GM23338 (cell line): Measurements from ENCODE around the gene GOLGA6A. TPM values are rescaled to one million over a fixed set of nuclear protein-coding genes. Genes with fewer than 3 reads are reported as not detected.

ENCODE experiments used
- ATAC-seq: fragments of 200-7000 bp; cut with Tn5 transposase; 3 replicates; pipeline ENCODE4 v1.9.1; 2020
- DNase-seq: peaks from one replicate; pipeline ENCODE4 v3.0.0-alpha.2; 2015; ENCODE audit warnings: low spot score
- H2AFZ ChIP-seq: fragments of 200-600 bp; sonication (generic); 2 replicates; pipeline ENCODE4 v1.8.0; 2016; ENCODE audit warnings: antibody characterized with exemption, mild to moderate bottlenecking, moderate library complexity
- H3F3A ChIP-seq: fragments of 200-600 bp; sonication (generic); replicated peaks from 2 replicates; pipeline ENCODE4 v1.8.0; 2017; ENCODE audit warnings: antibody characterized with exemption, mixed run types, low read depth
- H3K27ac ChIP-seq: fragments of 200-600 bp; sonication (generic); 2 replicates; pipeline ENCODE4 v1.6.1; 2016; ENCODE audit warnings: low read depth
- H3K27me3 ChIP-seq: fragments of 200-600 bp; sonication (generic); 2 replicates; pipeline ENCODE4 v1.8.0; 2016; ENCODE audit warnings: mild to moderate bottlenecking, mixed run types, moderate library complexity; ENCODE audit not compliant: insufficient read depth
- H3K36me3 ChIP-seq: fragments of 200-600 bp; sonication (generic); 2 replicates; pipeline ENCODE4 v1.8.0; 2016; ENCODE audit warnings: mild to moderate bottlenecking; ENCODE audit not compliant: insufficient read depth
- H3K4me1 ChIP-seq: fragments of 200-600 bp; sonication (generic); 2 replicates; pipeline ENCODE4 v1.8.0; 2016; ENCODE audit warnings: mild to moderate bottlenecking, moderate library complexity; ENCODE audit not compliant: insufficient read depth
- H3K4me2 ChIP-seq: fragments of 200-600 bp; sonication (generic); 2 replicates; pipeline ENCODE4 v1.7.1; 2017; ENCODE audit warnings: mixed run types
- H3K4me3 ChIP-seq: fragments of 200-600 bp; sonication (generic); 2 replicates; pipeline ENCODE4 v1.6.1; 2016; ENCODE audit warnings: mixed run types
- H3K79me2 ChIP-seq: fragments of 200-600 bp; sonication (generic); replicated peaks from 2 replicates; pipeline ENCODE4 v1.8.0; 2017; ENCODE audit warnings: mild to moderate bottlenecking; ENCODE audit not compliant: insufficient read depth
- H3K9me2 ChIP-seq: fragments of 200-600 bp; sonication (generic); 2 replicates; pipeline ENCODE4 v1.8.0; 2017; ENCODE audit not compliant: insufficient read depth
- H4K20me1 ChIP-seq: fragments of 200-600 bp; sonication (generic); replicated peaks from 2 replicates; pipeline ENCODE4 v1.8.0; 2017; ENCODE audit warnings: mild to moderate bottlenecking; ENCODE audit not compliant: insufficient read depth
- H3K27ac Mint-ChIP-seq: 2 replicates; pipeline ENCODE4 v1.8.0; 2020; ENCODE audit warnings: inconsistent platforms, mild to moderate bottlenecking, moderate library complexity, mixed read lengths
- H3K27me3 Mint-ChIP-seq: 3 replicates; pipeline ENCODE4 v1.8.0; 2022; ENCODE audit warnings: low read depth, mild to moderate bottlenecking, moderate library complexity, mixed read lengths, inconsistent platforms; ENCODE audit not compliant: insufficient read depth, poor library complexity
- H3K36me3 Mint-ChIP-seq: 3 replicates; pipeline ENCODE4 v1.8.0; 2021; ENCODE audit warnings: low read depth, mild to moderate bottlenecking, inconsistent platforms, moderate library complexity, mixed read lengths
- H3K4me1 Mint-ChIP-seq: 3 replicates; pipeline ENCODE4 v1.8.0; 2020; ENCODE audit warnings: mild to moderate bottlenecking, inconsistent platforms, mixed read lengths
- H3K4me3 Mint-ChIP-seq: 3 replicates; pipeline ENCODE4 v1.8.0; 2021; ENCODE audit warnings: moderate library complexity, mild to moderate bottlenecking, inconsistent platforms, mixed read lengths
- H3K9me3 Mint-ChIP-seq: 3 replicates; pipeline ENCODE4 v1.8.0; 2020; ENCODE audit warnings: moderate library complexity, mild to moderate bottlenecking, inconsistent platforms, mixed read lengths
- CREB1 ChIP-seq: fragments of 250-450 bp; sonication (Bioruptor Pico); IDR thresholded peaks from 2 replicates; pipeline ENCODE4 v1.5.0; 2020; ENCODE audit warnings: low read depth, mild to moderate bottlenecking, moderate library complexity
- ZNF462 ChIP-seq: fragments of 250-450 bp; sonication (Bioruptor Pico); IDR thresholded peaks from 2 replicates; pipeline ENCODE4 v1.5.0; 2020; ENCODE audit warnings: mild to moderate bottlenecking, moderate library complexity
- polyA plus RNA-seq: library from polyadenylated mRNA; unstranded; fragments of >200 nt; fragmentation: Nextera tagmentation; extraction: Ambion mirVana; gene quantifications from 2 replicates; pipeline ENCODE4 v1.2.1, GENCODE V29; 2016
- total RNA-seq: library from RNA; depleted of rRNA; stranded (reverse); fragments of >200 nt; shearing (Covaris generic); gene quantifications from 2 replicates; pipeline ENCODE4 v1.2.3, GENCODE V29; 2014

Gene GOLGA6A
- total and polyA plus RNA-seq, 2 experiments from 2014 or later: 0.18 to 2.1 TPM

- no peak for TF ChIP-seq ZNF462 (CRISPR knock-in tag)
Measured at GRCh38 chr15:74040109-74040850, 42.1 kb downstream of the GOLGA6A start (continued).

- no peaks in the 10 kb centered on the region for H3K9me2 ChIP-seq
- DNase-seq (no peak), ATAC-seq (no peak)
- no peak overlapping the region for H3K4me2 ChIP-seq
- no peaks in the 10 kb centered on the region for H3K36me3 ChIP-seq
- Mint-ChIP-seq H3K9me3 (no peaks in the 10 kb centered on the region; the same call in 2 of the 3 replicates), H3K4me3 (no peak overlapping the region), H3K27me3 (peaks cover 27% of the 10 kb centered on the region), H3K4me1 (peaks cover 37% of the 10 kb centered on the region), H3K27ac (no peak overlapping the region), H3K36me3 (no peaks in the 10 kb centered on the region; the same call in 1 of the 3 replicates)
- H3K79me2 ChIP-seq: no peaks in the 10 kb centered on the region
- no peak for TF ChIP-seq CREB1 (CRISPR knock-in tag)
- H3F3A ChIP-seq: no peaks in the 10 kb centered on the region
- H3K27ac ChIP-seq: no peak overlapping the region
- peaks cover 14% of the 10 kb centered on the region for H3K4me1 ChIP-seq
- no peaks in the 10 kb centered on the region for H3K27me3 ChIP-seq
- no peak overlapping the region for H3K4me3 ChIP-seq
- no peaks in the 10 kb centered on the region; the same call in 1 of the 2 replicates for H4K20me1 ChIP-seq
- no peak overlapping the region for H2AFZ ChIP-seq
Measured at GRCh38 chr15:74039656-74040010, 42.7 kb downstream of the GOLGA6A start.
